Measurements from ENCODE around the gene SYNGAP1.
"Not testable (repeated sequence)": the region's sequence is repeated elsewhere in the genome, so short reads cannot be mapped to it uniquely, and the experiment has no call there.

SYNGAP1 gene

GRCh38 chr6:33466075-33466735, 46.3 kb downstream of the SYNGAP1 start:
- Histone ChIP-seq H3K27me3 (ENCODE audit: insufficient read depth, insufficient read length) (no peaks in the 10 kb centered on the region), H3K9ac (ENCODE audit: insufficient read length, low read depth) (no peak overlapping the region), H3K4me1 (ENCODE audit: insufficient read depth, insufficient read length) (no peaks in the 10 kb centered on the region), H3K9me3 (ENCODE audit: insufficient read depth, low read length) (peaks cover 6% of the 10 kb centered on the region; the same call in 1 of the 2 replicates), H3K36me3 (ENCODE audit: insufficient read depth, insufficient read length, low read length) (no peaks in the 10 kb centered on the region), H3K4me3 (ENCODE audit: insufficient read length, low read depth) (no peak overlapping the region)
- DNase-seq (ENCODE audit: low read depth, low spot score): no peak
- TF ChIP-seq ZNF274 (IDR thresholded peaks at IDR 0.05; ENCODE audit: low read depth, low read length): no peak
- TF ChIP-seq SUZ12 (IDR thresholded peaks at IDR 0.05; ENCODE audit: extremely low read depth, insufficient read depth, insufficient read length): no peak
- TF ChIP-seq YY1 (IDR thresholded peaks at IDR 0.05; ENCODE audit: insufficient read depth, insufficient read length): no peak

DNA sequence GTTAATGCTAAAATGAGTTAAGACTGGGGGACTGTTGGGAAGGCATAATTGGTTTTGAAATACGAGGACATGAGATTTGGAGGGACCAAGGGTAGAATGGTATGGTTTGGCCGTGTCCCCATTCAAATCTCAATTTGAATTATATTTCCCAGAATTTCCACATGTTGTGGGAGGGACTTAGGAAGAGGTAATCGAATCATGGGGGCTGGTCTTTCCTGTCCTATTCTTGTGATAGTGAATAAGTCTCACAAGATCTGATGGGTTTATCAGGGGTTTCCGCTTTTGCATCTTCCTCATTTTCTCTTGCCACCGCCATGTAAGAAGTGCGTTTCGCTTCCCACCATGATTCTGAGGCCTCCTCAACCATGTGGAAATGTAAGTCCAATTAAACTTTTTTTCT, 47.2 kb downstream of the SYNGAP1 start:
- no peaks in the 10 kb centered on the region for H3K36me3 ChIP-seq (ENCODE audit: insufficient read depth, insufficient read length, low read length)
- no peaks in the 10 kb centered on the region for H3K27me3 ChIP-seq (ENCODE audit: insufficient read depth, insufficient read length)
- H3K4me3 ChIP-seq (ENCODE audit: insufficient read length, low read depth): no peak overlapping the region
- H3K9ac ChIP-seq (ENCODE audit: insufficient read length, low read depth): no peak overlapping the region
- no peak for DNase-seq (ENCODE audit: low read depth, low spot score)
- H3K4me1 ChIP-seq (ENCODE audit: insufficient read depth, insufficient read length): no peaks in the 10 kb centered on the region
- TF ChIP-seq ZNF274 (IDR thresholded peaks at IDR 0.05; ENCODE audit: low read depth, low read length): no peak
- no peak for TF ChIP-seq SUZ12 (IDR thresholded peaks at IDR 0.05; ENCODE audit: extremely low read depth, insufficient read depth, insufficient read length)
- TF ChIP-seq YY1 (IDR thresholded peaks at IDR 0.05; ENCODE audit: insufficient read depth, insufficient read length): no peak
- peaks cover 6% of the 10 kb centered on the region; the same call in 1 of the 2 replicates for H3K9me3 ChIP-seq (ENCODE audit: insufficient read depth, low read length)

DNA sequence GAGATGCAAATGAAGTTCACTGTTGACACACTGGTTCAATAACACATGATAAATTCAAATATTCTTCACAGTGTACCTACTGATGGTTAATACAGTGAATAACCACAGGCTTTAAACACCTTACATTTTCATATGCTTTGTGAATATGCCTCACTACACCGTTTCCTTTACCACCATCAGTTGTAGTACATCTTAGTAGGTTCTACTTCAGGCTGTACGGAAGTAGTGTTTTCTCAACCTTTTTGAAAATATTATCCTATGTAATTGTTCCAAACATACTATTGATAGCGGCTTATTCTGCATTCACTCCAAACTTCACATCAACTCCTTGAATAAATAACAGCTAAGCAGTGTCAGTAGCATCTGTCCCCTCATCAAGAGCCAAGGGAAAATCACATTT, 49.8 kb downstream of the SYNGAP1 start:
- Histone ChIP-seq H3K9me3 (ENCODE audit: insufficient read depth, low read length) (peaks cover 6% of the 10 kb centered on the region; the same call in 1 of the 2 replicates), H3K36me3 (ENCODE audit: insufficient read depth, insufficient read length, low read length) (no peaks in the 10 kb centered on the region), H3K27me3 (ENCODE audit: insufficient read depth, insufficient read length) (no peaks in the 10 kb centered on the region), H3K4me1 (ENCODE audit: insufficient read depth, insufficient read length) (no peaks in the 10 kb centered on the region), H3K9ac (ENCODE audit: insufficient read length, low read depth) (no peak overlapping the region), H3K4me3 (ENCODE audit: insufficient read length, low read depth) (no peak overlapping the region)
- TF ChIP-seq YY1 (IDR thresholded peaks at IDR 0.05; ENCODE audit: insufficient read depth, insufficient read length): no peak
- no peak for DNase-seq (ENCODE audit: low read depth, low spot score)

GRCh38 chr6:33477864-33478263, 58.0 kb downstream of the SYNGAP1 start:
- DNase-seq (ENCODE audit: low read depth, low spot score): no peak
- TF ChIP-seq ZNF274 (IDR thresholded peaks at IDR 0.05; ENCODE audit: low read depth, low read length) (no peak), SUZ12 (IDR thresholded peaks at IDR 0.05; ENCODE audit: extremely low read depth, insufficient read depth, insufficient read length) (no peak), YY1 (IDR thresholded peaks at IDR 0.05; ENCODE audit: insufficient read depth, insufficient read length) (no peak)

GRCh38 chr6:33481192-33481591, 61.3 kb downstream of the SYNGAP1 start:
- Histone ChIP-seq H3K36me3 (ENCODE audit: insufficient read depth, insufficient read length, low read length) (no peaks in the 10 kb centered on the region), H3K9me3 (ENCODE audit: insufficient read depth, low read length) (no peaks in the 10 kb centered on the region), H3K27me3 (ENCODE audit: insufficient read depth, insufficient read length) (no peaks in the 10 kb centered on the region), H3K4me1 (ENCODE audit: insufficient read depth, insufficient read length) (no peaks in the 10 kb centered on the region), H3K4me3 (ENCODE audit: insufficient read length, low read depth) (no peak overlapping the region), H3K9ac (ENCODE audit: insufficient read length, low read depth) (no peak overlapping the region)
- TF ChIP-seq YY1 (IDR thresholded peaks at IDR 0.05; ENCODE audit: insufficient read depth, insufficient read length) (no peak), ZNF274 (IDR thresholded peaks at IDR 0.05; ENCODE audit: low read depth, low read length) (no peak), SUZ12 (IDR thresholded peaks at IDR 0.05; ENCODE audit: extremely low read depth, insufficient read depth, insufficient read length) (no peak)
- no peak for DNase-seq (ENCODE audit: low read depth, low spot score)

More at GRCh38 chr6:33477864-33478263, 58.0 kb downstream of the SYNGAP1 start:
- no peaks in the 10 kb centered on the region for H3K9me3 ChIP-seq (ENCODE audit: insufficient read depth, low read length)
- no peak overlapping the region for H3K9ac ChIP-seq (ENCODE audit: insufficient read length, low read depth)
- H3K27me3 ChIP-seq (ENCODE audit: insufficient read depth, insufficient read length): no peaks in the 10 kb centered on the region
- H3K4me3 ChIP-seq (ENCODE audit: insufficient read length, low read depth): no peak overlapping the region
- no peaks in the 10 kb centered on the region for H3K36me3 ChIP-seq (ENCODE audit: insufficient read depth, insufficient read length, low read length)
- H3K4me1 ChIP-seq (ENCODE audit: insufficient read depth, insufficient read length): no peaks in the 10 kb centered on the region

DNA sequence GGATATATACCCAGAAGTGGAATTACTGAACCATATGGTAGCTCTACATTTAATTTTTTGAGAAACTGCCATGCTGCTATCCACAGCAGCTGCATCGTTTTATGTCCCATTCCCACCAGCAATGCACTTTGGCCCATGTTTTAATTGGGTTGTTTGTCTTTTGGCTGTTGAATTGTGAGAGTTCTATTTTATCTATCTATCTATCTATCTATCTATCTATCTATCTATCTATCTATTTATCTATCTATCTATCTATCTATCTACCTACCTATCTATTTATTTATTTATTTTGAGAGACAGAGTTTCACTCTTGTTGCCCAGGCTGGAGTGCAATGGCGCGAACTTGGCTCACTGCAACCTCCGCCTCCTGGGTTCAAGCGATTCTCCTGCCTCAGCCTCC, 62.8 kb downstream of the SYNGAP1 start:
- H3K36me3 ChIP-seq (ENCODE audit: insufficient read depth, insufficient read length, low read length); H3K9ac ChIP-seq (ENCODE audit: insufficient read length, low read depth); H3K27me3 ChIP-seq (ENCODE audit: insufficient read depth, insufficient read length); H3K9me3 ChIP-seq (ENCODE audit: insufficient read depth, low read length); H3K4me1 ChIP-seq (ENCODE audit: insufficient read depth, insufficient read length); DNase-seq (ENCODE audit: low read depth, low spot score); H3K4me3 ChIP-seq (ENCODE audit: insufficient read length, low read depth): not testable (repeated sequence)

GRCh38 chr6:33483678-33484077, 63.8 kb downstream of the SYNGAP1 start:
- TF ChIP-seq ZNF274 (IDR thresholded peaks at IDR 0.05; ENCODE audit: low read depth, low read length): no peak
- TF ChIP-seq YY1 (IDR thresholded peaks at IDR 0.05; ENCODE audit: insufficient read depth, insufficient read length): no peak
- TF ChIP-seq SUZ12 (IDR thresholded peaks at IDR 0.05; ENCODE audit: extremely low read depth, insufficient read depth, insufficient read length): no peak
- Histone ChIP-seq H3K4me3 (ENCODE audit: insufficient read length, low read depth) (no peak overlapping the region), H3K4me1 (ENCODE audit: insufficient read depth, insufficient read length) (no peaks in the 10 kb centered on the region), H3K9me3 (ENCODE audit: insufficient read depth, low read length) (no peaks in the 10 kb centered on the region; the same call in 1 of the 2 replicates), H3K36me3 (ENCODE audit: insufficient read depth, insufficient read length, low read length) (no peaks in the 10 kb centered on the region), H3K9ac (ENCODE audit: insufficient read length, low read depth) (no peak overlapping the region), H3K27me3 (ENCODE audit: insufficient read depth, insufficient read length) (no peaks in the 10 kb centered on the region)
- no peak for DNase-seq (ENCODE audit: low read depth, low spot score)

GRCh38 chr6:33484673-33485262, 64.9 kb downstream of the SYNGAP1 start:
- not testable (repeated sequence) for H3K4me1 ChIP-seq (ENCODE audit: insufficient read depth, insufficient read length); H3K9ac ChIP-seq (ENCODE audit: insufficient read length, low read depth); DNase-seq (ENCODE audit: low read depth, low spot score); H3K4me3 ChIP-seq (ENCODE audit: insufficient read length, low read depth); H3K36me3 ChIP-seq (ENCODE audit: insufficient read depth, insufficient read length, low read length); H3K27me3 ChIP-seq (ENCODE audit: insufficient read depth, insufficient read length); H3K9me3 ChIP-seq (ENCODE audit: insufficient read depth, low read length)

DNA sequence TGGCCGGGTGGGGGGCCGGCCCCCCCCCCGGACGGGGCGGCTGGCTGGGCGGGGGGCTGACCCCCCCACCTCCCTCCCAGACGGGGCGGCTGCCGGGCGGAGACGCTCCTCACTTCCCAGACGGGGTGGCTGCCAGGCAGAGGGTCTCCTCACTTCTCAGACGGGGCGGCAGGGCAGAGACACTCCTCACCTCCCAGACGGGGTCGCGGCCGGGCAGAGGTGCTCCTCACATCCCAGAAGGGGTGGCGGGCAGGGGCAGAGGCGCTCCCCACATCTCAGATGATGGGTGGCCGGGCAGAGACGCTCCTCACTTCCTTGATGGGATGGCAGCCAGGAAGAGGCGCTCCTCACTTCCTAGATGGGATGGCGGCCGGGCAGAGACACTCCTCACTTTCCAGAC, 65.8 kb downstream of the SYNGAP1 start:
- not testable (repeated sequence) for DNase-seq (ENCODE audit: low read depth, low spot score); H3K9ac ChIP-seq (ENCODE audit: insufficient read length, low read depth); H3K4me3 ChIP-seq (ENCODE audit: insufficient read length, low read depth); H3K27me3 ChIP-seq (ENCODE audit: insufficient read depth, insufficient read length); H3K4me1 ChIP-seq (ENCODE audit: insufficient read depth, insufficient read length); H3K36me3 ChIP-seq (ENCODE audit: insufficient read depth, insufficient read length, low read length); H3K9me3 ChIP-seq (ENCODE audit: insufficient read depth, low read length)

All from NT2/D1 (cell line).